IMR-90 (cell line): ENCODE results near the gene CMIP. TPM values are rescaled to one million over a fixed set of nuclear protein-coding genes. Genes with fewer than 3 reads are reported as not detected.

Source experiments
- ATAC-seq: fragments of 200-7000 bp; cut with Tn5 transposase; 2 replicates; pipeline ENCODE4 v1.9.1; 2020; ENCODE audit warnings: low read depth, mild to moderate bottlenecking, moderate library complexity
- BruUV-seq: library from RNA; stranded (reverse); fragments of 400-500 nt; replicated peaks from 2 replicates; lab custom pipeline; 2021; lab: Mats Ljungman, UMichigan
- CTCF ChIA-PET: fragments of 300-600 bp; formaldehyde crosslinking; extraction: SDS; loops from one replicate; lab custom pipeline; 2021; ENCODE audit warnings: antibody characterized with exemption; lab: Yijun Ruan, JAX
- POLR2A ChIA-PET: fragments of 300-600 bp; sonication (Branson Sonifier 250); formaldehyde crosslinking; loops from one replicate; lab custom pipeline; 2022; ENCODE audit warnings: antibody characterized with exemption; ENCODE audit not compliant: unreplicated experiment; lab: Charles Lee
- DNase-seq: peaks from one replicate; pipeline ENCODE4 v3.0.0; 2013
- H2AFZ ChIP-seq: replicated peaks from 2 replicates; pipeline ENCODE3; 2013; ENCODE audit warnings: low read length, mild to moderate bottlenecking; ENCODE audit not compliant: poor library complexity
- H2AK5ac ChIP-seq: 2 replicates; pipeline ENCODE4 v1.6.1; 2013; ENCODE audit warnings: low read depth, low read length, inconsistent platforms
- H2AK9ac ChIP-seq: replicated peaks from 2 replicates; pipeline ENCODE3; 2013; ENCODE audit warnings: mild to moderate bottlenecking, low read depth, low read length, moderate library complexity; ENCODE audit not compliant: poor library complexity
- H2BK120ac ChIP-seq: 2 replicates; pipeline ENCODE4 v1.6.1; 2013; ENCODE audit warnings: low read depth, low read length, inconsistent platforms
- H2BK15ac ChIP-seq: 3 replicates; pipeline ENCODE4 v1.6.1; 2013; ENCODE audit warnings: low read depth, low read length, inconsistent platforms
- H2BK20ac ChIP-seq: 2 replicates; pipeline ENCODE4 v1.6.1; 2013; ENCODE audit warnings: low read depth, mild to moderate bottlenecking, inconsistent platforms, low read length, moderate library complexity
- H2BK5ac ChIP-seq: 2 replicates; pipeline ENCODE4 v1.6.1; 2013; ENCODE audit warnings: mild to moderate bottlenecking, low read depth, low read length, inconsistent platforms; ENCODE audit not compliant: poor library complexity, severe bottlenecking
- H3K14ac ChIP-seq: replicated peaks from 2 replicates; pipeline ENCODE4 v1.6.1; 2013; ENCODE audit warnings: low read depth, low read length, inconsistent platforms
- H3K18ac ChIP-seq: 2 replicates; pipeline ENCODE4 v1.6.1; 2013; ENCODE audit warnings: low read depth, low read length, control low read depth
- H3K23ac ChIP-seq: 2 replicates; pipeline ENCODE4 v1.6.1; 2013; ENCODE audit warnings: low read depth, low read length, inconsistent platforms
- H3K27ac ChIP-seq: 2 replicates; pipeline ENCODE4 v1.5.1; 2013; ENCODE audit warnings: mild to moderate bottlenecking, control low read depth, low read length; ENCODE audit not compliant: insufficient read depth
- H3K27me3 ChIP-seq: 2 replicates; pipeline ENCODE4 v1.6.1; 2013; ENCODE audit warnings: low read length; ENCODE audit not compliant: control insufficient read depth, insufficient read depth
- H3K36me3 ChIP-seq: 2 replicates; pipeline ENCODE4 v1.6.1; 2013; ENCODE audit warnings: low read length, mixed read lengths; ENCODE audit not compliant: control insufficient read depth, insufficient read depth
- H3K4ac ChIP-seq: 2 replicates; pipeline ENCODE4 v1.6.1; 2013; ENCODE audit warnings: low read depth, low read length, inconsistent platforms
- H3K4me1 ChIP-seq: 2 replicates; pipeline ENCODE4 v1.6.1; 2013; ENCODE audit warnings: low read length, mixed read lengths; ENCODE audit not compliant: control insufficient read depth, insufficient read depth
- H3K4me2 ChIP-seq: 2 replicates; pipeline ENCODE4 v1.6.1; 2013; ENCODE audit warnings: low read depth, mild to moderate bottlenecking, control low read depth, low read length, moderate library complexity
- H3K4me3 ChIP-seq: 2 replicates; pipeline ENCODE4 v1.5.1; 2013; ENCODE audit warnings: low read depth, mild to moderate bottlenecking, control low read depth, low read length, moderate library complexity; ENCODE audit not compliant: insufficient read depth
- H3K56ac ChIP-seq: 2 replicates; pipeline ENCODE4 v1.6.1; 2013; ENCODE audit warnings: low read length, inconsistent platforms; ENCODE audit not compliant: insufficient read depth; ENCODE audit errors: extremely low read depth
- H3K79me1 ChIP-seq, 2 experiments: 2 replicates each; pipeline ENCODE4 v1.6.1; 2013; ENCODE audit warnings: low read length in 2 of 2, inconsistent platforms in 1 of 2, low read depth in 1 of 2
- H3K9ac ChIP-seq: 2 replicates; pipeline ENCODE4 v1.6.1; 2013; ENCODE audit warnings: low read depth, low read length, control low read depth
- H3K9me1 ChIP-seq: 2 replicates; pipeline ENCODE4 v1.6.1; 2013; ENCODE audit warnings: low read length, inconsistent platforms; ENCODE audit not compliant: insufficient read depth
- H3K9me3 ChIP-seq: 2 replicates; pipeline ENCODE4 v1.6.1; 2013; ENCODE audit warnings: low read length; ENCODE audit not compliant: control insufficient read depth, insufficient read depth
- H4K20me1 ChIP-seq: 2 replicates; pipeline ENCODE4 v1.6.1; 2013; ENCODE audit warnings: low read length, inconsistent platforms; ENCODE audit not compliant: insufficient read depth
- H4K5ac ChIP-seq: 2 replicates; pipeline ENCODE4 v1.6.1; 2013; ENCODE audit warnings: mild to moderate bottlenecking, low read depth, low read length, control low read depth
- H4K8ac ChIP-seq, 2 experiments: 2 replicates each; pipeline ENCODE4 v1.6.1; 2013; ENCODE audit warnings: low read depth in 2 of 2, low read length in 2 of 2, control low read depth in 1 of 2, inconsistent platforms in 1 of 2
- H4K91ac ChIP-seq: 2 replicates; pipeline ENCODE4 v1.6.1; 2013; ENCODE audit warnings: low read depth, low read length, inconsistent platforms; ENCODE audit not compliant: insufficient read depth
- BHLHE40 ChIP-seq: fragments of 150-350 bp; IDR thresholded peaks from 2 replicates; pipeline ENCODE4 v1.6.1; 2016; ENCODE audit warnings: mild to moderate bottlenecking, low read depth, low read length
- RCOR1 ChIP-seq: IDR thresholded peaks from 2 replicates; pipeline ENCODE4 v1.6.1; 2012; ENCODE audit warnings: mild to moderate bottlenecking, low read length, improper control_type of control experiment; ENCODE audit not compliant: insufficient replicate concordance
- SMC3 ChIP-seq: fragments of 150-350 bp; IDR thresholded peaks from 2 replicates; pipeline ENCODE4 v1.6.1; 2016; ENCODE audit warnings: low read depth, mild to moderate bottlenecking, antibody characterized with exemption, low read length, moderate library complexity
- WGBS, 2 experiments: methylation state at CpG; one replicate each; pipeline versions ENCODE4 v1.1.5 to v1.1.7; 2013; ENCODE audit warnings: missing lambda C conversion rate in 2 of 2; ENCODE audit not compliant: insufficient read length in 1 of 2; ENCODE audit errors: extremely low coverage in 2 of 2; 5-methylcytosine and 5-hydroxymethylcytosine counted together
- dilution Hi-C: fragments of 300-500 bp; cut with HindIII; formaldehyde crosslinking; loops from one replicate; pipeline ENCODE4 v1.14.3; 2018; ENCODE audit warnings: low sequenced_read_pairs; ENCODE audit not compliant: unreplicated experiment
- in situ Hi-C: fragments of 300-500 bp; cut with MboI; formaldehyde crosslinking; loops from 3 replicates; pipeline ENCODE4 v1.14.3; 2019; ENCODE audit warnings: low sequenced_read_pairs, inconsistent platforms, mixed read lengths
- intact Hi-C: fragments of 100-400 bp; cut with micrococcal nuclease; formaldehyde crosslinking; loops from 2 replicates; pipeline ENCODE4 v1.10.0; 2022
- polyA plus RNA-seq, 3 experiments: library from polyadenylated mRNA; depleted of rRNA; stranded (reverse); fragments of >200 nt; gene quantifications; 2 replicates each; pipeline ENCODE4 v1.2.3, GENCODE V29; 2012; ENCODE audit warnings: low replicate concordance in 1 of 3
- total RNA-seq: library from RNA; depleted of rRNA; stranded (reverse); fragments of >200 nt; gene quantifications from 2 replicates; pipeline ENCODE4 v1.2.3, GENCODE V29; 2012
- TF ChIP-seq, protein P1 (sequence below): fragments of 150-350 bp; IDR thresholded peaks from 2 replicates; pipeline ENCODE4 v1.6.1; 2016; ENCODE audit warnings: low read depth, mild to moderate bottlenecking, low read length, moderate library complexity, borderline replicate concordance

The CMIP gene
- total and polyA plus RNA-seq, 2 of the 4 experiments (the other 2 are of a cell fraction) = 3.2 to 11.6 TPM

- no peak for DNase-seq
- Histone ChIP-seq H4K8ac (no peak overlapping the region), H3K14ac (no peak overlapping the region), H3K9me3 (no peaks in the 10 kb centered on the region), H3K56ac (no peak overlapping the region), H3K23ac (no peak overlapping the region), H2BK20ac (no peak overlapping the region), H3K36me3 (peaks cover 15% of the 10 kb centered on the region), H3K4ac (no peak overlapping the region), H2AK9ac (no peak overlapping the region), H3K9me1 (peaks cover 30% of the 10 kb centered on the region), H2BK120ac (no peak overlapping the region), H3K4me1 (peaks cover 7% of the 10 kb centered on the region), H3K27me3 (no peaks in the 10 kb centered on the region), H2BK15ac (no peak overlapping the region), H2BK5ac (no peak overlapping the region), H3K4me3 (no peak overlapping the region), H4K20me1 (peaks cover 52% of the 10 kb centered on the region), H2AK5ac (no peak overlapping the region), H3K18ac (no peak overlapping the region), H3K79me1 (peaks cover 22 to 34% of the 10 kb centered on the region in 2 experiments), H2AFZ (no peak overlapping the region), H4K91ac (no peak overlapping the region), H4K5ac (no peak overlapping the region), H3K4me2 (no peak overlapping the region), H3K9ac (no peak overlapping the region), H3K27ac (no peak overlapping the region)
- in situ Hi-C loops = no loop called here
- CTCF ChIA-PET = interaction anchor here (1.4 kb wide), 1 partner anchor 178 kb away, joined by 4 read pairs; no protein-coding TSS in a partner anchor
- no CpG with 5 or more reads among the region's 6 CpGs for WGBS, 2 experiments
- dilution Hi-C loops = no loop called here
- ATAC-seq = no peak
- TF ChIP-seq BHLHE40 (no peak), RCOR1 (no peak), SMC3 (no peak)
- TF ChIP-seq, protein P1, sequence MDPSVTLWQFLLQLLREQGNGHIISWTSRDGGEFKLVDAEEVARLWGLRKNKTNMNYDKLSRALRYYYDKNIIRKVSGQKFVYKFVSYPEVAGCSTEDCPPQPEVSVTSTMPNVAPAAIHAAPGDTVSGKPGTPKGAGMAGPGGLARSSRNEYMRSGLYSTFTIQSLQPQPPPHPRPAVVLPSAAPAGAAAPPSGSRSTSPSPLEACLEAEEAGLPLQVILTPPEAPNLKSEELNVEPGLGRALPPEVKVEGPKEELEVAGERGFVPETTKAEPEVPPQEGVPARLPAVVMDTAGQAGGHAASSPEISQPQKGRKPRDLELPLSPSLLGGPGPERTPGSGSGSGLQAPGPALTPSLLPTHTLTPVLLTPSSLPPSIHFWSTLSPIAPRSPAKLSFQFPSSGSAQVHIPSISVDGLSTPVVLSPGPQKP = no peak
- POLR2A ChIA-PET = no interaction called here
- BruUV-seq = no TSS peak
- intact Hi-C loops = no loop called here
These were observed 173.6 kb downstream of the CMIP start for GRCh38 chr16:81618187-81618586.
